GM12878 (cell line): Measurements from ENCODE around the gene ASIC3. TPM values are rescaled to one million over a fixed set of nuclear protein-coding genes. Genes with fewer than 3 reads are reported as not detected.

Experiments
- ATF2 ChIP-seq: IDR thresholded peaks from 2 replicates; pipeline ENCODE4 v1.6.1; 2012; ENCODE audit warnings: low read length, inconsistent platforms
- BCL11A ChIP-seq: IDR thresholded peaks from 2 replicates; pipeline ENCODE4 v1.6.1; 2011; ENCODE audit warnings: low read depth, low read length
- CEBPB ChIP-seq, 2 experiments: fragments of 150-350 bp in 1 of 2; IDR thresholded peaks; 2 replicates each; pipeline ENCODE4 v1.6.1; 2012 to 2014; ENCODE audit warnings: low read depth in 2 of 2, low read length in 2 of 2, borderline replicate concordance in 1 of 2, inconsistent platforms in 1 of 2
- CTCF ChIP-seq, 3 experiments: IDR thresholded peaks in 2 of 3; conservative IDR thresholded peaks in 1 of 3; 2 replicates each; pipeline ENCODE4 v1.5.1; 2011; ENCODE audit warnings: low read depth in 3 of 3, low read length in 3 of 3, mild to moderate bottlenecking in 3 of 3, control low read depth in 2 of 3, moderate library complexity in 2 of 3, inconsistent platforms in 1 of 3, mixed read lengths in 1 of 3; ENCODE audit not compliant: control insufficient read depth in 2 of 3, insufficient read depth in 1 of 3; ENCODE audit errors: extremely low read depth in 1 of 3
- FOS ChIP-seq: IDR thresholded peaks from 3 replicates; pipeline ENCODE4 v1.6.1; 2011; ENCODE audit warnings: borderline replicate concordance; ENCODE audit not compliant: insufficient read length; ENCODE audit errors: extremely low read depth
- GATAD2B ChIP-seq: fragments of 450-650 bp; conservative IDR thresholded peaks from 2 replicates; pipeline ENCODE4 v1.6.1; 2017; ENCODE audit warnings: low read depth, mild to moderate bottlenecking, moderate library complexity
- HDAC6 ChIP-seq: fragments of 200-600 bp; sonication (generic); IDR thresholded peaks from one replicate; pipeline ENCODE4 v1.8.0; 2017; ENCODE audit warnings: antibody characterized with exemption; ENCODE audit not compliant: unreplicated experiment
- HDGF ChIP-seq: fragments of 450-650 bp; IDR thresholded peaks from 2 replicates; pipeline ENCODE4 v1.6.1; 2016; ENCODE audit warnings: antibody characterized with exemption
- MTA2 ChIP-seq: fragments of 450-650 bp; IDR thresholded peaks from 2 replicates; pipeline ENCODE4 v1.6.1; 2016; ENCODE audit warnings: low read depth, mild to moderate bottlenecking, moderate library complexity
- NFIC ChIP-seq: IDR thresholded peaks from 2 replicates; pipeline ENCODE4 v1.6.1; 2012; ENCODE audit warnings: low read depth, mild to moderate bottlenecking, inconsistent platforms, low read length, moderate library complexity
- NKRF ChIP-seq: fragments of 450-650 bp; conservative IDR thresholded peaks from 2 replicates; pipeline ENCODE4 v1.6.1; 2017; ENCODE audit warnings: mild to moderate bottlenecking, moderate library complexity
- PAX8 ChIP-seq: fragments of 450-650 bp; IDR thresholded peaks from 2 replicates; pipeline ENCODE4 v1.6.1; 2017; ENCODE audit warnings: mild to moderate bottlenecking, moderate library complexity
- RB1 ChIP-seq: fragments of 450-650 bp; formaldehyde crosslinking; IDR thresholded peaks from 2 replicates; pipeline ENCODE4 v1.6.1; 2017; ENCODE audit warnings: mild to moderate bottlenecking, borderline replicate concordance
- SKIL ChIP-seq: fragments of 450-650 bp; IDR thresholded peaks from 2 replicates; pipeline ENCODE4 v1.6.1; 2017; ENCODE audit warnings: mild to moderate bottlenecking, low read depth, inconsistent platforms; ENCODE audit not compliant: poor library complexity, severe bottlenecking
- SPI1 ChIP-seq: IDR thresholded peaks from 2 replicates; pipeline ENCODE4 v1.6.1; 2011; ENCODE audit warnings: low read depth, mild to moderate bottlenecking, low read length, moderate library complexity, borderline replicate concordance; ENCODE audit not compliant: insufficient read depth
- STAT3 ChIP-seq: IDR thresholded peaks from 2 replicates; pipeline ENCODE4 v1.6.1; 2011; ENCODE audit warnings: low read depth, low read length, improper control_type of control experiment
- TARDBP ChIP-seq: IDR thresholded peaks from 2 replicates; pipeline ENCODE4 v1.6.1; 2016; ENCODE audit warnings: borderline replicate concordance
- TBL1XR1 ChIP-seq: IDR thresholded peaks from 2 replicates; pipeline ENCODE4 v1.6.1; 2012; ENCODE audit warnings: low read depth, low read length, improper control_type of control experiment
- TCF3 ChIP-seq: IDR thresholded peaks from 2 replicates; pipeline ENCODE4 v1.6.1; 2012; ENCODE audit warnings: low read depth, mild to moderate bottlenecking, low read length, borderline replicate concordance; ENCODE audit not compliant: insufficient read depth
- ZNF217 ChIP-seq: fragments of 450-650 bp; IDR thresholded peaks from 2 replicates; pipeline ENCODE4 v1.6.1; 2017; ENCODE audit warnings: antibody characterized with exemption, mild to moderate bottlenecking
- ZNF622 ChIP-seq: fragments of 450-650 bp; IDR thresholded peaks from 2 replicates; pipeline ENCODE4 v1.6.1; 2017; ENCODE audit warnings: mild to moderate bottlenecking, inconsistent platforms
- ZZZ3 ChIP-seq: IDR thresholded peaks from 2 replicates; pipeline ENCODE4 v1.6.1; 2011; ENCODE audit warnings: low read depth; ENCODE audit not compliant: control insufficient read depth, insufficient read length
- polyA plus RNA-seq, 11 experiments: library from polyadenylated mRNA; depleted of rRNA in 4 of 11; unstranded in 6 of 11; stranded (reverse) in 5 of 11; fragments of >200 nt; fragmentation: Nextera tagmentation in 4 of 11; fragmentation: Illumina TruSeq in 1 of 11; extraction: Ambion mirVana in 4 of 11; extraction: Trizol in 1 of 11; gene quantifications; 1 replicate in 1 of 11; 2 replicates in 10 of 11; pipeline versions ENCODE4 v1.2.1 to v1.2.3, GENCODE V29; 2011 to 2016; ENCODE audit warnings: inconsistent platforms in 2 of 11, missing spikeins in 2 of 11, low read depth in 1 of 11
- total RNA-seq, 4 experiments: library from RNA; depleted of rRNA in 3 of 4; stranded (reverse); fragments of >200 nt in 3 of 4; fragmentation: Illumina TruSeq in 1 of 4; extraction: Trizol in 1 of 4; gene quantifications; 2 replicates each; pipeline versions ENCODE4 v1.2.1 to v1.2.3, GENCODE V29; 2013 to 2021

Gene ASIC3
- total and polyA plus RNA-seq, 10 of the 15 experiments (the other 5 are each of a cell fraction or from before 2014, with no cell fraction given), result 0.07 to 1.0 (median 0.44) TPM; not detected in 4

GRCh38 chr7:151059367-151060112 is 11.2 kb downstream of the ASIC3 start, which contains the start of gene SLC4A2 (continued):
- peak; percentile 30 to 64 (median 43) for TF ChIP-seq CTCF (IDR thresholded peaks at IDR 0.05 in 2 of 3, conservative IDR thresholded peaks at IDR 0.05 in 1 of 3; ENCODE audit: control insufficient read depth in 2 of 3, extremely low read depth in 1 of 3, insufficient read depth in 1 of 3, low read depth in 3 of 3, low read length in 3 of 3)
- TF ChIP-seq BCL11A, result no peak
- peak; percentile 30; the same call in 1 of the 2 replicates for TF ChIP-seq HDGF
- TF ChIP-seq SKIL, result no peak
- TF ChIP-seq CEBPB (IDR thresholded peaks at IDR 0.05; ENCODE audit: borderline replicate concordance in 1 of 2, low read depth in 2 of 2, low read length in 2 of 2), result no peak
- TF ChIP-seq RB1, result no peak
- peak; percentile 26; the same call in 1 of the 2 replicates for TF ChIP-seq MTA2
- TF ChIP-seq STAT3, result no peak
- TF ChIP-seq PAX8, result no peak
- TF ChIP-seq FOS, result no peak
- no peak for TF ChIP-seq HDAC6
- no peak for TF ChIP-seq ZZZ3
- 0 out of 2 replicates have a peak, but pooled peaks have one; percentile 19 for TF ChIP-seq GATAD2B
- TF ChIP-seq ZNF622, result no peak
- 0 out of 2 replicates have a peak, but pooled peaks have one; percentile 3 for TF ChIP-seq SPI1
- TF ChIP-seq NKRF, result 0 out of 2 replicates have a peak, but pooled peaks have one; percentile 10
- no peak for TF ChIP-seq TARDBP
- TF ChIP-seq NFIC, result no peak
- no peak for TF ChIP-seq ATF2
- no peak for TF ChIP-seq ZNF217
- no peak for TF ChIP-seq TBL1XR1
- TF ChIP-seq TCF3, result no peak
